HCT116 (cell line): ENCODE data around the gene MRAS. TPM values are rescaled to one million over a fixed set of nuclear protein-coding genes. Genes with fewer than 3 reads are reported as not detected.

ENCODE experiments used
- ATAC-seq: fragments of 200-7000 bp; cut with Tn5 transposase; 2 replicates; pipeline ENCODE4 v1.9.1; 2020; ENCODE audit warnings: mild to moderate bottlenecking, moderate library complexity
- BruUV-seq: library from RNA; stranded (reverse); fragments of 400-500 nt; replicated peaks from 2 replicates; lab custom pipeline; 2021; lab: Mats Ljungman, UMichigan
- CTCF ChIA-PET: fragments of 300-600 bp; sonication (Branson Sonifier 250); formaldehyde crosslinking; loops from one replicate; lab custom pipeline; 2021; ENCODE audit warnings: antibody characterized with exemption; lab: Charles Lee
- POLR2A ChIA-PET: fragments of 300-600, 350-600 bp; sonication (Branson Sonifier 250); formaldehyde crosslinking; loops from one replicate; lab custom pipeline; 2021; ENCODE audit warnings: antibody characterized with exemption; lab: Charles Lee
- RAD21 ChIA-PET, 2 experiments: fragments of 300-600 bp; sonication (Branson Sonifier 250); formaldehyde crosslinking; loops; one replicate each; lab custom pipeline; 2023; ENCODE audit warnings: low total read pairs in 2 of 2; ENCODE audit not compliant: uncharacterized antibody in 2 of 2, unreplicated experiment in 2 of 2, low non-redundant PET in 1 of 2; lab: Charles Lee
- DNase-seq: peaks from one replicate; pipeline ENCODE4 v3.0.0-alpha.2; 2010; ENCODE audit warnings: low read depth, low spot score
- H2AFZ ChIP-seq: fragments of 200-600 bp; shearing (Covaris generic), sonication (generic); 2 replicates; pipeline ENCODE4 v1.6.1; 2017; ENCODE audit warnings: low read depth, mixed run types, mixed read lengths, antibody characterized with exemption, low read length; ENCODE audit not compliant: poor library complexity, severe bottlenecking
- H3K27ac ChIP-seq: 2 replicates; pipeline ENCODE4 v1.5.1; 2012; ENCODE audit warnings: low read depth, low read length
- H3K27me3 ChIP-seq: fragments of 200-600 bp; sonication (generic); 2 replicates; pipeline ENCODE4 v1.6.1; 2016; ENCODE audit warnings: mixed run types, low read length, mixed read lengths; ENCODE audit not compliant: insufficient read depth
- H3K36me3 ChIP-seq, 2 experiments: fragments of 200-500 bp in 1 of 2; fragments of 200-600 bp in 1 of 2; sonication (Bioruptor generic) in 1 of 2; sonication (generic) in 1 of 2; 2 replicates each; pipeline versions ENCODE4 v1.5.1 to v1.6.1; 2014 to 2016; ENCODE audit warnings: low read length in 2 of 2, inconsistent platforms in 1 of 2, mixed read lengths in 1 of 2, mixed run types in 1 of 2; ENCODE audit not compliant: insufficient read depth in 2 of 2, control insufficient read depth in 1 of 2
- H3K4me1 ChIP-seq, 2 experiments: fragments of 200-600 bp in 1 of 2; sonication (generic) in 1 of 2; 2 replicates each; pipeline versions ENCODE4 v1.5.1 to v1.6.1; 2012 to 2017; ENCODE audit warnings: low read length in 2 of 2, inconsistent platforms in 1 of 2, mild to moderate bottlenecking in 1 of 2, mixed read lengths in 1 of 2, mixed run types in 1 of 2, moderate library complexity in 1 of 2; ENCODE audit not compliant: insufficient read depth in 2 of 2, control insufficient read depth in 1 of 2
- H3K4me2 ChIP-seq: fragments of 200-600 bp; sonication (generic); 2 replicates; pipeline ENCODE4 v1.6.1; 2017; ENCODE audit warnings: mixed run types, low read length, mixed read lengths
- H3K4me3 ChIP-seq, 2 experiments: fragments of 200-600 bp in 1 of 2; sonication (generic) in 1 of 2; replicated peaks in 1 of 2; 2 replicates each; pipeline ENCODE4 v1.5.1; 2011 to 2016; ENCODE audit warnings: low read length in 2 of 2, control low read depth in 1 of 2, low read depth in 1 of 2, mild to moderate bottlenecking in 1 of 2, mixed read lengths in 1 of 2, mixed run types in 1 of 2
- H3K79me2 ChIP-seq: fragments of 200-600 bp; sonication (generic); 2 replicates; pipeline ENCODE4 v1.6.1; 2017; ENCODE audit warnings: mild to moderate bottlenecking, mixed run types, low read length, moderate library complexity, mixed read lengths; ENCODE audit not compliant: insufficient read depth
- H3K9ac ChIP-seq: fragments of 200-600 bp; sonication (generic); 2 replicates; pipeline ENCODE4 v1.6.1; 2016; ENCODE audit warnings: low read length, mixed read lengths
- H3K9me2 ChIP-seq: fragments of 200-600 bp; sonication (generic), shearing (Covaris generic); 2 replicates; pipeline ENCODE4 v1.6.1; 2017; ENCODE audit warnings: mixed run types, mild to moderate bottlenecking, moderate library complexity; ENCODE audit not compliant: insufficient read depth
- H3K9me3 ChIP-seq, 2 experiments: fragments of 200-500 bp in 1 of 2; fragments of 200-600 bp in 1 of 2; sonication (Bioruptor generic) in 1 of 2; sonication (generic) in 1 of 2; 2 replicates each; pipeline ENCODE4 v1.6.1; 2014 to 2017; ENCODE audit warnings: low read length in 2 of 2, mixed read lengths in 2 of 2, inconsistent platforms in 1 of 2, low read depth in 1 of 2, mild to moderate bottlenecking in 1 of 2, mixed run types in 1 of 2, moderate library complexity in 1 of 2; ENCODE audit not compliant: control insufficient read depth in 1 of 2, insufficient read depth in 1 of 2
- H4K20me1 ChIP-seq: fragments of 200-600 bp; sonication (generic), shearing (Covaris generic); 2 replicates; pipeline ENCODE4 v1.6.1; 2017; ENCODE audit warnings: mixed run types, mild to moderate bottlenecking, moderate library complexity; ENCODE audit not compliant: insufficient read depth
- CTCF ChIP-seq, 3 experiments: fragments of 200-600 bp in 1 of 3; sonication (generic) in 1 of 3; IDR thresholded peaks in 2 of 3; conservative IDR thresholded peaks in 1 of 3; 2 replicates each; pipeline ENCODE4 v1.5.1; 2012 to 2017; ENCODE audit warnings: low read depth in 2 of 3, low read length in 2 of 3, antibody characterized with exemption in 1 of 3, borderline replicate concordance in 1 of 3, control low read depth in 1 of 3, mild to moderate bottlenecking in 1 of 3, mixed read lengths in 1 of 3, mixed run types in 1 of 3, moderate library complexity in 1 of 3; ENCODE audit not compliant: insufficient read depth in 1 of 3
- ELF1 ChIP-seq: IDR thresholded peaks from 2 replicates; pipeline ENCODE4 v1.6.1; 2012; ENCODE audit warnings: low read depth, borderline replicate concordance
- EZH2phosphoT487 ChIP-seq: fragments of 200-600 bp; IDR thresholded peaks from 2 replicates; pipeline ENCODE4 v1.6.1; 2018; ENCODE audit warnings: antibody characterized with exemption, borderline replicate concordance
- FOSL1 ChIP-seq: IDR thresholded peaks from 2 replicates; pipeline ENCODE4 v1.6.1; 2012; ENCODE audit warnings: low read depth
- MAX ChIP-seq: IDR thresholded peaks from 2 replicates; pipeline ENCODE4 v1.6.1; 2012
- POLR2AphosphoS5 ChIP-seq: IDR thresholded peaks from 2 replicates; pipeline ENCODE4 v1.6.1; 2011; ENCODE audit warnings: mild to moderate bottlenecking, low read depth, low read length, moderate library complexity
- SIN3A ChIP-seq: IDR thresholded peaks from 2 replicates; pipeline ENCODE4 v1.6.1; 2012; ENCODE audit warnings: low read depth
- TCF7L2 ChIP-seq: IDR thresholded peaks from 2 replicates; pipeline ENCODE4 v1.7.0; 2011; ENCODE audit warnings: borderline replicate concordance, inconsistent platforms; ENCODE audit not compliant: insufficient read depth, insufficient read length; ENCODE audit errors: extremely low read depth
- ZFX ChIP-seq: fragments of 450-650 bp; IDR thresholded peaks from 2 replicates; pipeline ENCODE4 v1.6.1; 2017
- ZNF274 ChIP-seq: fragments of 200-500 bp; sonication (Bioruptor generic); IDR thresholded peaks from 2 replicates; pipeline ENCODE4 v1.6.1; 2014; ENCODE audit warnings: mild to moderate bottlenecking, low read depth, low read length, inconsistent platforms
- intact Hi-C: fragments of 100-400 bp; cut with micrococcal nuclease; formaldehyde crosslinking; loops from 2 replicates; pipeline ENCODE4 v1.10.0; 2022
- total RNA-seq: library from RNA; stranded (reverse); gene quantifications from one replicate; pipeline ENCODE4 v1.2.1, GENCODE V29; 2021; ENCODE audit not compliant: unreplicated experiment
- TF ChIP-seq, protein P1 (sequence below): IDR thresholded peaks from 2 replicates; pipeline ENCODE4 v1.6.1; 2012

MRAS gene
- total RNA-seq, 1 experiment from 2014 or later, result 13.5 TPM

DNA sequence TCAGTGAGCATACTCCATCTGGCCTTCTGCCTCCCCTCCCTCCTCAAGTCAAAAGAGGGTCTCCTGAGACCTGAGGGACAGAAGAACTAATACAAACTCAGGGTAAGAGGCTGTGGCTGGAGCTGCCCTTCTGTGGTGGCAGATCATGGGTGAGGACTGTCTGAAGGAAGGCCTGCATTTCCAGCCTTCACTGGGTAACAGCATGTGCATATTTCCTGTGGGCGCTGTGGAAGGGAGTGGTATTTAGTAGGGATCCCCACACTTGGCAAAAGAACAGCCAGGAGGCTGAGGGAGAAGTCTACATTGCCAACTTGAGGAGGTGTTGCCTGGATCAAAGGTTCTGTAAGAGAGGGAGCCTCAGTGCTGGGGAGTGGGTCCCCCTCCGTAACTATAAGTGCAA is 75.9 kb downstream of the MRAS start:
- Histone ChIP-seq H3K36me3 (no peaks in the 10 kb centered on the region), H2AFZ (no peak overlapping the region), H3K27me3 (no peaks in the 10 kb centered on the region), H3K79me2 (no peaks in the 10 kb centered on the region), H3K9me3 (no peaks in the 10 kb centered on the region), H3K9me2 (no peaks in the 10 kb centered on the region), H4K20me1 (no peaks in the 10 kb centered on the region), H3K9ac (no peak overlapping the region), H3K27ac (no peak overlapping the region), H3K4me1 (no peaks in the 10 kb centered on the region), H3K4me2 (no peak overlapping the region), H3K4me3 (no peak overlapping the region)
- intact Hi-C loops, result no loop called here
- DNase-seq (no peak), ATAC-seq (no peak)
- ChIA-PET RAD21 (no interaction called here), POLR2A (no interaction called here), CTCF (no interaction called here)
- no TSS peak for BruUV-seq
- TF ChIP-seq EZH2phosphoT487 (no peak), ELF1 (no peak), CTCF (IDR thresholded peaks at IDR 0.05 in 2 of 3, conservative IDR thresholded peaks at IDR 0.05 in 1 of 3; ENCODE audit: borderline replicate concordance in 1 of 3, insufficient read depth in 1 of 3, low read depth in 2 of 3, low read length in 2 of 3) (no peak), POLR2AphosphoS5 (no peak), SIN3A (no peak), ZNF274 (no peak), TCF7L2 (no peak), FOSL1 (no peak), MAX (no peak), ZFX (no peak)
- TF ChIP-seq, protein P1, sequence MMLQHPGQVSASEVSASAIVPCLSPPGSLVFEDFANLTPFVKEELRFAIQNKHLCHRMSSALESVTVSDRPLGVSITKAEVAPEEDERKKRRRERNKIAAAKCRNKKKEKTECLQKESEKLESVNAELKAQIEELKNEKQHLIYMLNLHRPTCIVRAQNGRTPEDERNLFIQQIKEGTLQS, result no peak
